ENCODE measurements around the gene PMM2. TPM values are rescaled to one million over a fixed set of nuclear protein-coding genes. Genes with fewer than 3 reads are reported as not detected.
"Not testable (repeated sequence)": the region's sequence is repeated elsewhere in the genome, so short reads cannot be mapped to it uniquely, and the experiment has no call there.

Gene PMM2
- total and polyA plus RNA-seq, 2 experiments from 2014 or later, result 38.2 to 60.4 TPM

DNA sequence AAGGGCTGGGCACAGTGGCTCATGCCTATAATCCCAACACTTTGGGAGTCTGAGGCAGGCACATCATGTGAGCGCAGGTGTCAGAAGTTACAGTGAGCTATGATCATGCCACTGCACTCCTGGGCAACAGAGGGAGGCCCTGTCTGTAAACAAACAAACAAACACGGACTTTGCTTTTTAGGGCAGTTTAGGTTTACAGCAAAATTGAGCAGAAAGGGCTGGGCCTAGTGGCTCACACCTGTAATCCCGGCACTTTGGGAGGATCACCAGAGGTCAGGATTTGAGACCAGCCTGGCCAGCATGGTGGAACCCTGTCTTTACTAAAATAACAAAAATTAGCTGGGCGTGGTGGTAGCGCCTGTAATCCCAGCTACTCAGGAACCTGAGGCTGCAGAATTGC lies 74.4 kb downstream of the PMM2 start (continued):
- TF ChIP-seq, protein P1, sequence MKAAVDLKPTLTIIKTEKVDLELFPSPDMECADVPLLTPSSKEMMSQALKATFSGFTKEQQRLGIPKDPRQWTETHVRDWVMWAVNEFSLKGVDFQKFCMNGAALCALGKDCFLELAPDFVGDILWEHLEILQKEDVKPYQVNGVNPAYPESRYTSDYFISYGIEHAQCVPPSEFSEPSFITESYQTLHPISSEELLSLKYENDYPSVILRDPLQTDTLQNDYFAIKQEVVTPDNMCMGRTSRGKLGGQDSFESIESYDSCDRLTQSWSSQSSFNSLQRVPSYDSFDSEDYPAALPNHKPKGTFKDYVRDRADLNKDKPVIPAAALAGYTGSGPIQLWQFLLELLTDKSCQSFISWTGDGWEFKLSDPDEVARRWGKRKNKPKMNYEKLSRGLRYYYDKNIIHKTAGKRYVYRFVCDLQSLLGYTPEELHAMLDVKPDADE (IDR thresholded peaks at IDR 0.05), result no peak
- no peak for TF ChIP-seq JUNB (IDR thresholded peaks at IDR 0.05; ENCODE audit: unreplicated experiment)
- TF ChIP-seq NANOG (IDR thresholded peaks at IDR 0.05; ENCODE audit: borderline replicate concordance), result no peak
- no peak for TF ChIP-seq ZNF114 (CRISPR knock-in tag; IDR thresholded peaks at IDR 0.05)
- no peak for TF ChIP-seq CREB1 (CRISPR knock-in tag; IDR thresholded peaks at IDR 0.05; ENCODE audit: low read depth)
- no peak for TF ChIP-seq EZH2 (IDR thresholded peaks at IDR 0.05; ENCODE audit: low read depth, unreplicated experiment)
- no peak for TF ChIP-seq ZNF331 (CRISPR knock-in tag; IDR thresholded peaks at IDR 0.05; ENCODE audit: low read depth)

DNA sequence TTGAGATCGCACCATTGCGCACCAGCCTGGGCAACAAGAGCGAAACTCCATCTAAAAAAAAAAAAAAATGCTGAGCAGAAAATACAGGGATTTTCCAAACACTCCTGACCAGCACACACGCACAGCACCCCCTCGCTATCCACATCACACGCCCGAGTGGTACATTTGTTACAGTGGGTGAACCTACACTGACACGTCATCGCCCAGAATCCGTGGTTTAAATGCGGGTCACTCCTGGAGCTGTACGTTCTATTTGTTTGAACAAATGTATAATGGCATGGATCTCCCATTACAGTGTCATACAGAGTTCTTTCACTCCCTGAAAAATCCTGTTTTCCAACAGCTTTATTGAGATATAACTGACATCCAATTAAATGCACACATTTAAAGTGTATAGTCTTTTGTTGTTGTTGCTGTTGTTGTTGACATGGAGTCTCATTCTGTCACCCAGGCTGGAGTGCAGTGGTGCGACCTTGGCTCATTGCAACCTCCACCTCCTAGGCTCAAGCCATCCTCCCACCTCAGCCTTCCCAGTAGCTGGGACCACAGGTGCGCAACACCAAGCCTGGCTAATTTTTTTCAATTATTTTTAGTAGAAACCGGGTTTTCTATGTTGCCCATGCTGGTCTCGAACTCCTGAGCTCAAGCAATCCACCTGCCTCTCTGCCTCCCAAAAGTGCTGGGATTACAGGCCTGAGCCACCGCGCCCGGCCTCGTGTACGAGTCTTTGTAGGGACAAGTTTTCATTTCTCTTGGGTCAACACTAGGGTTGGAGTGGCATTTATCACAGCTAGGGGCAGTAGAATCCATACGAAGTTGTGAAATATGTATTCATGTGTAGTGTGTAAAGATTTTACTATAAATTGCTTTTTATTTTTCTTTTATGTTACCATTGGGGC lies 75.6 kb downstream of the PMM2 start:
- Histone ChIP-seq H3K9me2 (ENCODE audit: insufficient read depth) (no peaks in the 10 kb centered on the region), H3K36me3 (ENCODE audit: insufficient read depth) (no peaks in the 10 kb centered on the region), H4K20me1 (replicated peaks; ENCODE audit: insufficient read depth) (no peaks in the 10 kb centered on the region), H3K27ac (ENCODE audit: low read depth) (no peak overlapping the region), H2AFZ (no peak overlapping the region), H3F3A (replicated peaks; ENCODE audit: low read depth) (peaks cover 7% of the 10 kb centered on the region; the same call in 1 of the 2 replicates), H3K4me2 (no peak overlapping the region), H3K4me1 (ENCODE audit: insufficient read depth) (peaks cover 11% of the 10 kb centered on the region), H3K27me3 (ENCODE audit: insufficient read depth) (no peaks in the 10 kb centered on the region), H3K4me3 (no peak overlapping the region), H3K79me2 (replicated peaks; ENCODE audit: insufficient read depth) (peaks cover 6% of the 10 kb centered on the region)
- peaks cover 20% of the 10 kb centered on the region for H3K4me1 Mint-ChIP-seq
- no peak overlapping the region for H3K4me3 Mint-ChIP-seq
- no peak overlapping the region for H3K27ac Mint-ChIP-seq
- TF ChIP-seq, protein P2, sequence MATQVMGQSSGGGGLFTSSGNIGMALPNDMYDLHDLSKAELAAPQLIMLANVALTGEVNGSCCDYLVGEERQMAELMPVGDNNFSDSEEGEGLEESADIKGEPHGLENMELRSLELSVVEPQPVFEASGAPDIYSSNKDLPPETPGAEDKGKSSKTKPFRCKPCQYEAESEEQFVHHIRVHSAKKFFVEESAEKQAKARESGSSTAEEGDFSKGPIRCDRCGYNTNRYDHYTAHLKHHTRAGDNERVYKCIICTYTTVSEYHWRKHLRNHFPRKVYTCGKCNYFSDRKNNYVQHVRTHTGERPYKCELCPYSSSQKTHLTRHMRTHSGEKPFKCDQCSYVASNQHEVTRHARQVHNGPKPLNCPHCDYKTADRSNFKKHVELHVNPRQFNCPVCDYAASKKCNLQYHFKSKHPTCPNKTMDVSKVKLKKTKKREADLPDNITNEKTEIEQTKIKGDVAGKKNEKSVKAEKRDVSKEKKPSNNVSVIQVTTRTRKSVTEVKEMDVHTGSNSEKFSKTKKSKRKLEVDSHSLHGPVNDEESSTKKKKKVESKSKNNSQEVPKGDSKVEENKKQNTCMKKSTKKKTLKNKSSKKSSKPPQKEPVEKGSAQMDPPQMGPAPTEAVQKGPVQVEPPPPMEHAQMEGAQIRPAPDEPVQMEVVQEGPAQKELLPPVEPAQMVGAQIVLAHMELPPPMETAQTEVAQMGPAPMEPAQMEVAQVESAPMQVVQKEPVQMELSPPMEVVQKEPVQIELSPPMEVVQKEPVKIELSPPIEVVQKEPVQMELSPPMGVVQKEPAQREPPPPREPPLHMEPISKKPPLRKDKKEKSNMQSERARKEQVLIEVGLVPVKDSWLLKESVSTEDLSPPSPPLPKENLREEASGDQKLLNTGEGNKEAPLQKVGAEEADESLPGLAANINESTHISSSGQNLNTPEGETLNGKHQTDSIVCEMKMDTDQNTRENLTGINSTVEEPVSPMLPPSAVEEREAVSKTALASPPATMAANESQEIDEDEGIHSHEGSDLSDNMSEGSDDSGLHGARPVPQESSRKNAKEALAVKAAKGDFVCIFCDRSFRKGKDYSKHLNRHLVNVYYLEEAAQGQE (IDR thresholded peaks at IDR 0.05; ENCODE audit: unreplicated experiment), result no peak
- TF ChIP-seq, protein P3, sequence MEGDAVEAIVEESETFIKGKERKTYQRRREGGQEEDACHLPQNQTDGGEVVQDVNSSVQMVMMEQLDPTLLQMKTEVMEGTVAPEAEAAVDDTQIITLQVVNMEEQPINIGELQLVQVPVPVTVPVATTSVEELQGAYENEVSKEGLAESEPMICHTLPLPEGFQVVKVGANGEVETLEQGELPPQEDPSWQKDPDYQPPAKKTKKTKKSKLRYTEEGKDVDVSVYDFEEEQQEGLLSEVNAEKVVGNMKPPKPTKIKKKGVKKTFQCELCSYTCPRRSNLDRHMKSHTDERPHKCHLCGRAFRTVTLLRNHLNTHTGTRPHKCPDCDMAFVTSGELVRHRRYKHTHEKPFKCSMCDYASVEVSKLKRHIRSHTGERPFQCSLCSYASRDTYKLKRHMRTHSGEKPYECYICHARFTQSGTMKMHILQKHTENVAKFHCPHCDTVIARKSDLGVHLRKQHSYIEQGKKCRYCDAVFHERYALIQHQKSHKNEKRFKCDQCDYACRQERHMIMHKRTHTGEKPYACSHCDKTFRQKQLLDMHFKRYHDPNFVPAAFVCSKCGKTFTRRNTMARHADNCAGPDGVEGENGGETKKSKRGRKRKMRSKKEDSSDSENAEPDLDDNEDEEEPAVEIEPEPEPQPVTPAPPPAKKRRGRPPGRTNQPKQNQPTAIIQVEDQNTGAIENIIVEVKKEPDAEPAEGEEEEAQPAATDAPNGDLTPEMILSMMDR (conservative IDR thresholded peaks at IDR 0.05; ENCODE audit: low read depth in 2 of 2), result peak in 1 of 2 experiments; percentile 33; a peak in 2 of 4 replicates
- no peaks in the 10 kb centered on the region for H3K9me3 Mint-ChIP-seq
- ATAC-seq (no peak), DNase-seq (ENCODE audit: low spot score) (no peak)
- no peaks in the 10 kb centered on the region for H3K36me3 Mint-ChIP-seq (ENCODE audit: low read depth)
- peaks cover 13% of the 10 kb centered on the region for H3K27me3 Mint-ChIP-seq (ENCODE audit: insufficient read depth, low read depth, poor library complexity)

DNA sequence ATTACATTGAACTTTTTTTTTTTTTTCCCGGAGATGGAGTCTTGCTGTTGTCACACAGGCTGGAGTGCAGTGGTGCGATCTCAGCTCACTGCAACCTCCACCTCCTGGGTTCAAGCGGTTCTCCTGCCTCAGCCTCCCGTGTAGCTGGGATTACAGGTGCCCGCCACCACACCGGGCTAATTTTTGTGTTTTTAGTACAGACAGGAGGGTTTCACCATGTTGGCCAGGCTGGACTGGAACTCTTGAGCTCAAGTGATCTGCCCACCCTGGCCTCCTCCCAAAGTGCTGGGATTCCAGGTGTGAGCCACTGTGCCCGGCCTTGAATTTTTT lies 76.2 kb downstream of the PMM2 start:
- not testable (repeated sequence) for H3F3A ChIP-seq (replicated peaks; ENCODE audit: low read depth); H3K36me3 Mint-ChIP-seq (ENCODE audit: low read depth); H3K9me2 ChIP-seq (ENCODE audit: insufficient read depth); H3K27ac ChIP-seq (ENCODE audit: low read depth); H3K4me3 ChIP-seq; DNase-seq (ENCODE audit: low spot score); H3K9me3 Mint-ChIP-seq; H3K36me3 ChIP-seq (ENCODE audit: insufficient read depth); ATAC-seq; H3K4me3 Mint-ChIP-seq; H3K4me2 ChIP-seq; H3K27ac Mint-ChIP-seq; H4K20me1 ChIP-seq (replicated peaks; ENCODE audit: insufficient read depth); H3K79me2 ChIP-seq (replicated peaks; ENCODE audit: insufficient read depth); H2AFZ ChIP-seq; H3K27me3 ChIP-seq (ENCODE audit: insufficient read depth)
- H3K4me1 Mint-ChIP-seq, result peaks cover 26% of the 10 kb centered on the region
- H3K4me1 ChIP-seq (ENCODE audit: insufficient read depth), result peaks cover 17% of the 10 kb centered on the region
- H3K27me3 Mint-ChIP-seq (ENCODE audit: insufficient read depth, low read depth, poor library complexity), result peaks cover 13% of the 10 kb centered on the region
